Liver (tissue), 9 donors: Measurements from ENCODE around the gene UBA1. TPM values are rescaled to one million over a fixed set of nuclear protein-coding genes. Genes with fewer than 3 reads are reported as not detected.

Experiments
- DNase-seq: peaks from one replicate; pipeline ENCODE4 v3.0.0-alpha.2; 2017; ENCODE audit warnings: low spot score
- H3K27ac ChIP-seq, 2 donors: one replicate each; pipeline ENCODE4 v1.7.0; 2013; ENCODE audit warnings: inconsistent platforms in 2 of 2, low read length in 2 of 2, control low read depth in 1 of 2, low read depth in 1 of 2, mild to moderate bottlenecking in 1 of 2
- H3K27me3 ChIP-seq, 4 donors: one replicate each; pipeline versions ENCODE4 v1.6.1 to v1.7.0; 2013; ENCODE audit warnings: low read length in 3 of 4, inconsistent platforms in 1 of 4, mild to moderate bottlenecking in 1 of 4, moderate library complexity in 1 of 4; ENCODE audit not compliant: control insufficient read depth in 4 of 4, insufficient read depth in 4 of 4
- H3K36me3 ChIP-seq, 4 donors: one replicate each; pipeline versions ENCODE4 v1.6.1 to v1.7.0; 2013; ENCODE audit warnings: low read length in 3 of 4, mild to moderate bottlenecking in 3 of 4, low read depth in 1 of 4, moderate library complexity in 1 of 4; ENCODE audit not compliant: control insufficient read depth in 4 of 4, insufficient read depth in 3 of 4
- H3K4me1 ChIP-seq, 4 donors: one replicate each; pipeline versions ENCODE4 v1.6.1 to v1.7.0; 2013; ENCODE audit warnings: low read length in 3 of 4, mild to moderate bottlenecking in 3 of 4, moderate library complexity in 1 of 4; ENCODE audit not compliant: control insufficient read depth in 4 of 4, insufficient read depth in 4 of 4
- H3K4me3 ChIP-seq, 3 donors: one replicate each; pipeline versions ENCODE4 v1.6.1 to v1.7.0; 2013; ENCODE audit warnings: low read length in 3 of 3, control low read depth in 1 of 3, low read depth in 1 of 3, mild to moderate bottlenecking in 1 of 3
- H3K9ac ChIP-seq, 2 donors: one replicate each; pipeline ENCODE4 v1.7.0; 2013; ENCODE audit warnings: low read length in 2 of 2, mild to moderate bottlenecking in 2 of 2, moderate library complexity in 2 of 2, control low read depth in 1 of 2, low read depth in 1 of 2
- H3K9me3 ChIP-seq, 4 donors: one replicate each; pipeline versions ENCODE4 v1.6.1 to v1.7.0; 2013; ENCODE audit warnings: low read length in 3 of 4; ENCODE audit not compliant: control insufficient read depth in 4 of 4
- EGR1 ChIP-seq, 2 donors: IDR thresholded peaks; 2 replicates each; pipeline ENCODE4 v1.6.1; 2016 to 2018; ENCODE audit warnings: antibody characterized with exemption in 2 of 2, low read depth in 2 of 2
- FOXA1 ChIP-seq: IDR thresholded peaks from 2 replicates; pipeline ENCODE4 v1.6.1; 2016; ENCODE audit warnings: antibody characterized with exemption
- FOXA2 ChIP-seq: IDR thresholded peaks from 2 replicates; pipeline ENCODE4 v1.6.1; 2016; ENCODE audit warnings: antibody characterized with exemption
- GABPA ChIP-seq, 2 donors: IDR thresholded peaks in 1 of 2; conservative IDR thresholded peaks in 1 of 2; 2 replicates each; pipeline ENCODE4 v1.6.1; 2016; ENCODE audit warnings: antibody characterized with exemption in 2 of 2, mild to moderate bottlenecking in 1 of 2, moderate library complexity in 1 of 2
- HNF4A ChIP-seq, 2 donors: conservative IDR thresholded peaks; 2 replicates each; pipeline ENCODE4 v1.6.1; 2016; ENCODE audit warnings: antibody characterized with exemption in 2 of 2, mild to moderate bottlenecking in 2 of 2
- HNF4G ChIP-seq: IDR thresholded peaks from 2 replicates; pipeline ENCODE4 v1.6.1; 2016; ENCODE audit warnings: antibody characterized with exemption
- JUND ChIP-seq, 2 donors: IDR thresholded peaks; 2 replicates each; pipeline ENCODE4 v1.6.1; 2016; ENCODE audit warnings: antibody characterized with exemption in 2 of 2
- NR2F2 ChIP-seq: IDR thresholded peaks from 2 replicates; pipeline ENCODE4 v1.6.1; 2016; ENCODE audit warnings: antibody characterized with exemption
- RAD21 ChIP-seq, 2 donors: IDR thresholded peaks; 2 replicates each; pipeline ENCODE4 v1.6.1; 2016; ENCODE audit warnings: antibody characterized with exemption in 2 of 2, mild to moderate bottlenecking in 2 of 2
- RXRA ChIP-seq, 2 donors: IDR thresholded peaks; 2 replicates each; pipeline ENCODE4 v1.6.1; 2017 to 2018; ENCODE audit warnings: antibody characterized with exemption in 2 of 2, mild to moderate bottlenecking in 1 of 2
- SP1 ChIP-seq: IDR thresholded peaks from 2 replicates; pipeline ENCODE4 v1.6.1; 2018; ENCODE audit warnings: antibody characterized with exemption, mild to moderate bottlenecking
- TAF1 ChIP-seq: conservative IDR thresholded peaks from 2 replicates; pipeline ENCODE4 v1.6.1; 2016; ENCODE audit warnings: antibody characterized with exemption, mild to moderate bottlenecking
- YY1 ChIP-seq: IDR thresholded peaks from 2 replicates; pipeline ENCODE4 v1.6.1; 2016; ENCODE audit warnings: antibody characterized with exemption, mild to moderate bottlenecking
- WGBS: extraction: QIAGEN DNeasy Blood & Tissue Kit; methylation state at CpG from one replicate; pipeline ENCODE4 v1.1.7; 2013; 5-methylcytosine and 5-hydroxymethylcytosine counted together
- polyA plus RNA-seq, 2 donors: library from polyadenylated mRNA; stranded (reverse) in 1 of 2; unstranded in 1 of 2; fragments of 200-250 nt in 1 of 2; fragments of >200 nt in 1 of 2; fragmentation: Nextera tagmentation in 1 of 2; extraction: Ambion mirVana in 1 of 2; gene quantifications; one replicate each; pipeline versions ENCODE4 v1.2.1 to v1.2.3, GENCODE V29; 2013 to 2015
- total RNA-seq, 2 donors: library from RNA; depleted of rRNA; stranded (reverse); fragments of >200 nt; gene quantifications; one replicate each; pipeline ENCODE4 v1.2.3, GENCODE V29; 2014
- TF ChIP-seq, protein P1 (sequence below): IDR thresholded peaks from 2 replicates; pipeline ENCODE4 v1.6.1; 2016; ENCODE audit warnings: antibody characterized with exemption
- TF ChIP-seq, protein P2 (sequence below): IDR thresholded peaks from 2 replicates; pipeline ENCODE4 v1.6.1; 2016; ENCODE audit warnings: antibody characterized with exemption
- TF ChIP-seq, protein P3 (sequence below): IDR thresholded peaks from 2 replicates; pipeline ENCODE4 v1.6.1; 2016; ENCODE audit warnings: antibody characterized with exemption
- TF ChIP-seq, protein P4 (sequence below): fragments of 150-350 bp; IDR thresholded peaks from 2 replicates; pipeline ENCODE4 v1.5.1; 2017; ENCODE audit warnings: improper control_type of control experiment, low read depth, low read length; ENCODE audit not compliant: missing input control
- TF ChIP-seq, protein P5 (sequence below): IDR thresholded peaks from 2 replicates; pipeline ENCODE4 v1.6.1; 2016; ENCODE audit warnings: antibody characterized with exemption, mild to moderate bottlenecking
- donor health status: healthy.
- donor health status: healthy.
- donor health status: healthy.
- donor health status: healthy.
- donor health status: healthy.

Gene UBA1
- total and polyA plus RNA-seq, 4 donors: 39.8 to 85.4 (median 68.7) TPM

DNA sequence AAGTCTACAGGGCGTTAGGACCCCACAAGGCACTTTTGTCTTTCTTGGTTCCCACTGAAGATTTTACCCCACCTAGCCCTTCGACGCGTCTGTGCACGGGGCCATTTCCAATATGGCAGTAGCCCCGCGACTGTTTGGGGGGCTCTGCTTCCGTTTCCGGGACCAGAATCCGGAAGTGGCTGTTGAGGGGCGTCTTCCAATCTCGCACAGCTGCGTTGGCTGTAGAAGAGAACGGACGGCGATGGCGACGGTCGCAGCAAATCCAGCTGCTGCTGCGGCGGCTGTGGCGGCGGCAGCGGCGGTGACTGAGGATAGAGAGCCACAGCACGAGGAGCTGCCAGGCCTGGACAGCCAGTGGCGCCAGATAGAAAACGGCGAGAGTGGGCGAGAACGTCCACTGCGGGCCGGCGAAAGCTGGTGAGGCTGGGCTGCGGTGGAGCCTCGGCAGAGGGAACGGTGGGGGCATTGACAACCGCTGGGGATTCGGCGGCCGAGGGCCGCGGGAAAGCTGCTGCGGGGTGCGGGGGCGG is 39.2 kb downstream of the UBA1 start, which contains the start of gene USP11:
USP11 (plus strand) TSS at position 207 of the 530 bp plus-strand sequence; CDS start at position 242, 35 bp downstream.
- TF ChIP-seq FOXA2 (no peak), GABPA (IDR thresholded peaks at IDR 0.05 in 1 of 2, conservative IDR thresholded peaks at IDR 0.05 in 1 of 2) (peak; percentile 69 to 71), NR2F2 (no peak), EGR1 (IDR thresholded peaks at IDR 0.05; ENCODE audit: low read depth in 2 of 2) (peak in 1 of 2 donors; percentile 34), RAD21 (IDR thresholded peaks at IDR 0.05) (no peak), TAF1 (no peak), SP1 (no peak)
- TF ChIP-seq, protein P1, sequence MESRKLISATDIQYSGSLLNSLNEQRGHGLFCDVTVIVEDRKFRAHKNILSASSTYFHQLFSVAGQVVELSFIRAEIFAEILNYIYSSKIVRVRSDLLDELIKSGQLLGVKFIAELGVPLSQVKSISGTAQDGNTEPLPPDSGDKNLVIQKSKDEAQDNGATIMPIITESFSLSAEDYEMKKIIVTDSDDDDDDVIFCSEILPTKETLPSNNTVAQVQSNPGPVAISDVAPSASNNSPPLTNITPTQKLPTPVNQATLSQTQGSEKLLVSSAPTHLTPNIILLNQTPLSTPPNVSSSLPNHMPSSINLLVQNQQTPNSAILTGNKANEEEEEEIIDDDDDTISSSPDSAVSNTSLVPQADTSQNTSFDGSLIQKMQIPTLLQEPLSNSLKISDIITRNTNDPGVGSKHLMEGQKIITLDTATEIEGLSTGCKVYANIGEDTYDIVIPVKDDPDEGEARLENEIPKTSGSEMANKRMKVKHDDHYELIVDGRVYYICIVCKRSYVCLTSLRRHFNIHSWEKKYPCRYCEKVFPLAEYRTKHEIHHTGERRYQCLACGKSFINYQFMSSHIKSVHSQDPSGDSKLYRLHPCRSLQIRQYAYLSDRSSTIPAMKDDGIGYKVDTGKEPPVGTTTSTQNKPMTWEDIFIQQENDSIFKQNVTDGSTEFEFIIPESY: no peak
- DNase-seq: peak; percentile 47
- Histone ChIP-seq H3K4me1 (peaks cover 0 to 7% (median 0%) of the 10 kb centered on the region in 4 donors), H3K9ac (peak within 1 kb of the TSS; percentile 75 to 99), H3K9me3 (no peaks in the 10 kb centered on the region), H3K36me3 (peaks cover 0 to 13% (median 4%) of the 10 kb centered on the region in 4 donors), H3K27ac (peak within 1 kb of the TSS; percentile 93 to 98), H3K27me3 (no peaks in the 10 kb centered on the region), H3K4me3 (peak within 1 kb of the TSS; percentile 69 to 71 (median 70))
- WGBS: 1% methylated on average over 46 of the region's 46 CpGs

DNA sequence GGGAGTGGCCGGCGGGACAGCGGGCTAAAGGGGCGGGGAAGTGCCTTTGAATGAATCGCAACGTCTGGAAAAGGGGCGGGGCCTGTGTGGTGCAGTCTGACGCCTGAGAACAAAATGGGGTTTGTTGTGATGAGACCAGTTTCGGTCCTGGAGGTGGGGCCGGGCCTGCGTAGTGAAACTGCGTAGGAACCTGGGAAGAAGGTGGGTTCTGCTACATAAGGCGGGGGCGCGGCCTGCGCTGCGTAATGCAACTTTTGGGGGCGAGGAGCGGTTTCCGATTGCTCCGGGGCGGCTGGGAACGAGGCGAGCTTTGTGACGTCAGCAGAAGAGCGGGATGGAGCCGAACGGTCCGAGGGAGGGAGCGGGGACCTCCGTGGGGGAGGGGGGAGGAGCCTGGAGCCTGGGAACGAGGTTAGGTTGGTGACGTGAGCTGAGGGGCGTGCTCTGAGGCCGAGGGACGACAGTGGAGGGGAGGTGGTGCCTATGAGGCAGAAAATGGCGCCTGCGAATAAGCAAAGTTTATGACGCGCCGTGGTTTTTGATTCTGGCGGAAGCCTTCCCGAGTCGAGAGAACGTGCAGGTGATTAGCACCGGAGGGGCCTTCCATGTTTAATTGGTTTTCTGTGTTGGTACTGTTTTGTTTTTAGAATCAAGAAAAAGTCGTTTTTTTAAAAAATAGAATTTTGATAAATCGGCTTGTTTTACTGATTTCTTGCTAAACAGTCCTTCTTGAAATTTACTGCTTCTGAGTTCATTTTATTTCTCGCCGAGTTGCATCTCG is 39.9 kb downstream of the UBA1 start:
- Histone ChIP-seq H3K4me1 (peaks cover 0 to 7% (median 0%) of the 10 kb centered on the region in 4 donors), H3K27me3 (no peaks in the 10 kb centered on the region), H3K36me3 (peaks cover 0 to 9% (median 2%) of the 10 kb centered on the region in 4 donors), H3K9ac (peak overlapping the region; percentile 75 to 99), H3K9me3 (no peaks in the 10 kb centered on the region), H3K27ac (peak overlapping the region; percentile 93 to 98), H3K4me3 (peak overlapping the region; percentile 49 to 69 (median 60))
- no peak for TF ChIP-seq GABPA (IDR thresholded peaks at IDR 0.05 in 1 of 2, conservative IDR thresholded peaks at IDR 0.05 in 1 of 2)
- TF ChIP-seq RAD21 (IDR thresholded peaks at IDR 0.05): no peak
- peak; percentile 61 for TF ChIP-seq SP1
- TF ChIP-seq, protein P2, sequence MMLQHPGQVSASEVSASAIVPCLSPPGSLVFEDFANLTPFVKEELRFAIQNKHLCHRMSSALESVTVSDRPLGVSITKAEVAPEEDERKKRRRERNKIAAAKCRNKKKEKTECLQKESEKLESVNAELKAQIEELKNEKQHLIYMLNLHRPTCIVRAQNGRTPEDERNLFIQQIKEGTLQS: no peak
- TF ChIP-seq, protein P3, sequence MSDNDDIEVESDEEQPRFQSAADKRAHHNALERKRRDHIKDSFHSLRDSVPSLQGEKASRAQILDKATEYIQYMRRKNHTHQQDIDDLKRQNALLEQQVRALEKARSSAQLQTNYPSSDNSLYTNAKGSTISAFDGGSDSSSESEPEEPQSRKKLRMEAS: peak; percentile 30
- no peak for TF ChIP-seq JUND (IDR thresholded peaks at IDR 0.05)
- peak; percentile 25 for TF ChIP-seq TAF1
- TF ChIP-seq, protein P1: no peak
- TF ChIP-seq, protein P4, sequence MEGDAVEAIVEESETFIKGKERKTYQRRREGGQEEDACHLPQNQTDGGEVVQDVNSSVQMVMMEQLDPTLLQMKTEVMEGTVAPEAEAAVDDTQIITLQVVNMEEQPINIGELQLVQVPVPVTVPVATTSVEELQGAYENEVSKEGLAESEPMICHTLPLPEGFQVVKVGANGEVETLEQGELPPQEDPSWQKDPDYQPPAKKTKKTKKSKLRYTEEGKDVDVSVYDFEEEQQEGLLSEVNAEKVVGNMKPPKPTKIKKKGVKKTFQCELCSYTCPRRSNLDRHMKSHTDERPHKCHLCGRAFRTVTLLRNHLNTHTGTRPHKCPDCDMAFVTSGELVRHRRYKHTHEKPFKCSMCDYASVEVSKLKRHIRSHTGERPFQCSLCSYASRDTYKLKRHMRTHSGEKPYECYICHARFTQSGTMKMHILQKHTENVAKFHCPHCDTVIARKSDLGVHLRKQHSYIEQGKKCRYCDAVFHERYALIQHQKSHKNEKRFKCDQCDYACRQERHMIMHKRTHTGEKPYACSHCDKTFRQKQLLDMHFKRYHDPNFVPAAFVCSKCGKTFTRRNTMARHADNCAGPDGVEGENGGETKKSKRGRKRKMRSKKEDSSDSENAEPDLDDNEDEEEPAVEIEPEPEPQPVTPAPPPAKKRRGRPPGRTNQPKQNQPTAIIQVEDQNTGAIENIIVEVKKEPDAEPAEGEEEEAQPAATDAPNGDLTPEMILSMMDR: no peak
- TF ChIP-seq FOXA2: no peak
- TF ChIP-seq RXRA (IDR thresholded peaks at IDR 0.05): no peak
- TF ChIP-seq HNF4A (conservative IDR thresholded peaks at IDR 0.05): no peak
- TF ChIP-seq FOXA1: no peak
- TF ChIP-seq HNF4G: no peak
- peak; percentile 97 for TF ChIP-seq YY1
- TF ChIP-seq, protein P5, sequence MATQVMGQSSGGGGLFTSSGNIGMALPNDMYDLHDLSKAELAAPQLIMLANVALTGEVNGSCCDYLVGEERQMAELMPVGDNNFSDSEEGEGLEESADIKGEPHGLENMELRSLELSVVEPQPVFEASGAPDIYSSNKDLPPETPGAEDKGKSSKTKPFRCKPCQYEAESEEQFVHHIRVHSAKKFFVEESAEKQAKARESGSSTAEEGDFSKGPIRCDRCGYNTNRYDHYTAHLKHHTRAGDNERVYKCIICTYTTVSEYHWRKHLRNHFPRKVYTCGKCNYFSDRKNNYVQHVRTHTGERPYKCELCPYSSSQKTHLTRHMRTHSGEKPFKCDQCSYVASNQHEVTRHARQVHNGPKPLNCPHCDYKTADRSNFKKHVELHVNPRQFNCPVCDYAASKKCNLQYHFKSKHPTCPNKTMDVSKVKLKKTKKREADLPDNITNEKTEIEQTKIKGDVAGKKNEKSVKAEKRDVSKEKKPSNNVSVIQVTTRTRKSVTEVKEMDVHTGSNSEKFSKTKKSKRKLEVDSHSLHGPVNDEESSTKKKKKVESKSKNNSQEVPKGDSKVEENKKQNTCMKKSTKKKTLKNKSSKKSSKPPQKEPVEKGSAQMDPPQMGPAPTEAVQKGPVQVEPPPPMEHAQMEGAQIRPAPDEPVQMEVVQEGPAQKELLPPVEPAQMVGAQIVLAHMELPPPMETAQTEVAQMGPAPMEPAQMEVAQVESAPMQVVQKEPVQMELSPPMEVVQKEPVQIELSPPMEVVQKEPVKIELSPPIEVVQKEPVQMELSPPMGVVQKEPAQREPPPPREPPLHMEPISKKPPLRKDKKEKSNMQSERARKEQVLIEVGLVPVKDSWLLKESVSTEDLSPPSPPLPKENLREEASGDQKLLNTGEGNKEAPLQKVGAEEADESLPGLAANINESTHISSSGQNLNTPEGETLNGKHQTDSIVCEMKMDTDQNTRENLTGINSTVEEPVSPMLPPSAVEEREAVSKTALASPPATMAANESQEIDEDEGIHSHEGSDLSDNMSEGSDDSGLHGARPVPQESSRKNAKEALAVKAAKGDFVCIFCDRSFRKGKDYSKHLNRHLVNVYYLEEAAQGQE: peak; percentile 40
- peak in 1 of 2 donors; percentile 56 for TF ChIP-seq EGR1 (IDR thresholded peaks at IDR 0.05; ENCODE audit: low read depth in 2 of 2)
- no peak for TF ChIP-seq NR2F2
- under 1% methylated on average over 48 of the region's 51 CpGs for WGBS
- peak; percentile 91 for DNase-seq
